Fibroblast of lung (primary cell): ENCODE data around the gene SLC25A43.

Source experiments
- EZH2 ChIP-seq: IDR thresholded peaks from 2 replicates; pipeline ENCODE4 v1.5.1; 2012; ENCODE audit warnings: low read length, control low read depth, mild to moderate bottlenecking; ENCODE audit errors: missing control alignments
- TF ChIP-seq, protein P1 (sequence below), 2 donors: IDR thresholded peaks in 1 of 2; conservative IDR thresholded peaks in 1 of 2; 1 replicate in 1 of 2; 2 replicates in 1 of 2; pipeline ENCODE4 v1.5.1; 2011 to 2012; ENCODE audit warnings: low read length in 2 of 2, control low read depth in 1 of 2, inconsistent platforms in 1 of 2, low read depth in 1 of 2, mild to moderate bottlenecking in 1 of 2

DNA sequence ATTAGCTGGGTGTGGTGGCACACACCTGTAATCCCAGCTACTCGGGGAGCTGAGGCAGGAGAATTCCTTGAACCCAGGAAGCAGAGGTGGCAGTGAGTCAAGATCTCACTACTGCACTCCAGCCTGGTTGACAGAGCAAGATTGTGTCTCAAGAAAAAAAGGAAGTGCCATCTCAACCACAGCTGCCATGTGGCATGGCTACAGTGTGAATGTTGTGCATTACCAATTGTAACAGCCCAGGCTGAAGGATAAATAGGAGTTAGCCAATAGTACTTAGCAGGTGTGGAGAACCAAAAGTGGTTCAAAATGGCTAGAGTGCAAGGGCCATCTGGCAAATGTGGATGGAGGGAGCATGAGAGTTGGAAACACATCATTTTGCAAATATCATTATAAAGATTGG is 98.0 kb downstream of the SLC25A43 start:
- TF ChIP-seq, protein P1, sequence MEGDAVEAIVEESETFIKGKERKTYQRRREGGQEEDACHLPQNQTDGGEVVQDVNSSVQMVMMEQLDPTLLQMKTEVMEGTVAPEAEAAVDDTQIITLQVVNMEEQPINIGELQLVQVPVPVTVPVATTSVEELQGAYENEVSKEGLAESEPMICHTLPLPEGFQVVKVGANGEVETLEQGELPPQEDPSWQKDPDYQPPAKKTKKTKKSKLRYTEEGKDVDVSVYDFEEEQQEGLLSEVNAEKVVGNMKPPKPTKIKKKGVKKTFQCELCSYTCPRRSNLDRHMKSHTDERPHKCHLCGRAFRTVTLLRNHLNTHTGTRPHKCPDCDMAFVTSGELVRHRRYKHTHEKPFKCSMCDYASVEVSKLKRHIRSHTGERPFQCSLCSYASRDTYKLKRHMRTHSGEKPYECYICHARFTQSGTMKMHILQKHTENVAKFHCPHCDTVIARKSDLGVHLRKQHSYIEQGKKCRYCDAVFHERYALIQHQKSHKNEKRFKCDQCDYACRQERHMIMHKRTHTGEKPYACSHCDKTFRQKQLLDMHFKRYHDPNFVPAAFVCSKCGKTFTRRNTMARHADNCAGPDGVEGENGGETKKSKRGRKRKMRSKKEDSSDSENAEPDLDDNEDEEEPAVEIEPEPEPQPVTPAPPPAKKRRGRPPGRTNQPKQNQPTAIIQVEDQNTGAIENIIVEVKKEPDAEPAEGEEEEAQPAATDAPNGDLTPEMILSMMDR (conservative IDR thresholded peaks at IDR 0.05 in 1 of 2, IDR thresholded peaks at IDR 0.05 in 1 of 2; ENCODE audit: low read depth in 1 of 2, low read length in 2 of 2), result no peak
- TF ChIP-seq EZH2, result no peak
